ENCODE results near the gene DCLK2.

DCLK2 gene

GRCh38 chr4:150069353-150069752 is 8.9 kb upstream of the DCLK2 start:
- DNase-seq (ENCODE audit: low spot score): no peak

- DNase-seq (ENCODE audit: low spot score): no peak
Observed at GRCh38 chr4:150070464-150071170, 7.6 kb upstream of the DCLK2 start.

- DNase-seq (ENCODE audit: low spot score): no peak
Observed at GRCh38 chr4:150072471-150072870, 5.8 kb upstream of the DCLK2 start.

GRCh38 chr4:150072906-150073714 is 5.1 kb upstream of the DCLK2 start:
- no peak for DNase-seq (ENCODE audit: low spot score)

GRCh38 chr4:150074064-150074463 is 4.2 kb upstream of the DCLK2 start:
- no peak for DNase-seq (ENCODE audit: low spot score)

- peak; percentile 16 for DNase-seq (ENCODE audit: low spot score)
Observed at GRCh38 chr4:150078579-150079080, 385 bp downstream of the DCLK2 start.

GRCh38 chr4:150079081-150079581 is 886 bp downstream of the DCLK2 start:
- peak; percentile 36 for DNase-seq (ENCODE audit: low spot score)

GRCh38 chr4:150080337-150080736 is 2.1 kb downstream of the DCLK2 start:
- DNase-seq (ENCODE audit: low spot score): no peak

GRCh38 chr4:150080875-150081274 is 2.6 kb downstream of the DCLK2 start:
- DNase-seq (ENCODE audit: low spot score): no peak

GRCh38 chr4:150082241-150082640 is 4.0 kb downstream of the DCLK2 start:
- no peak for DNase-seq (ENCODE audit: low spot score)

- no peak for DNase-seq (ENCODE audit: low spot score)
Observed at GRCh38 chr4:150087006-150087405, 8.8 kb downstream of the DCLK2 start.

- no peak for DNase-seq (ENCODE audit: low spot score)
Observed at GRCh38 chr4:150089732-150090131, 11.5 kb downstream of the DCLK2 start.

- DNase-seq (ENCODE audit: low spot score): no peak
Observed at GRCh38 chr4:150090836-150091235, 12.6 kb downstream of the DCLK2 start.

- no peak for DNase-seq (ENCODE audit: low spot score)
Observed at GRCh38 chr4:150094676-150095075, 16.4 kb downstream of the DCLK2 start.

- no peak for DNase-seq (ENCODE audit: low spot score)
Observed at GRCh38 chr4:150096625-150097024, 18.4 kb downstream of the DCLK2 start.

GRCh38 chr4:150098214-150098613 is 20.0 kb downstream of the DCLK2 start:
- no peak for DNase-seq (ENCODE audit: low spot score)

GRCh38 chr4:150104404-150105027 is 26.3 kb downstream of the DCLK2 start:
- no peak for DNase-seq (ENCODE audit: low spot score)

GRCh38 chr4:150106886-150107285 is 28.6 kb downstream of the DCLK2 start:
- no peak for DNase-seq (ENCODE audit: low spot score)

- DNase-seq (ENCODE audit: low spot score): no peak
Observed at GRCh38 chr4:150108691-150109090, 30.4 kb downstream of the DCLK2 start.

GRCh38 chr4:150114641-150115040 is 36.4 kb downstream of the DCLK2 start:
- no peak for DNase-seq (ENCODE audit: low spot score)

- DNase-seq (ENCODE audit: low spot score): no peak
Observed at GRCh38 chr4:150115851-150116250, 37.6 kb downstream of the DCLK2 start.

- no peak for DNase-seq (ENCODE audit: low spot score)
Observed at GRCh38 chr4:150116506-150116905, 38.3 kb downstream of the DCLK2 start.

- no peak for DNase-seq (ENCODE audit: low spot score)
Observed at GRCh38 chr4:150117094-150117493, 38.8 kb downstream of the DCLK2 start.
